Loucy (cell line): ENCODE results near the gene PIGC.
A peak's percentile ranks its signal among the peaks of the same experiment; 100 is the strongest.

Source experiments
- H2AFZ ChIP-seq: fragments of 200-600 bp; sonication (generic); 2 replicates; pipeline ENCODE4 v1.6.0; 2016; ENCODE audit warnings: antibody characterized with exemption, mild to moderate bottlenecking, low read length, moderate library complexity
- H3F3A ChIP-seq: fragments of 200-600 bp; 2 replicates; pipeline ENCODE4 v1.6.0; 2016; ENCODE audit warnings: antibody characterized with exemption, low read depth, mild to moderate bottlenecking
- H3K27me3 ChIP-seq: fragments of 200-600 bp; sonication (generic); 2 replicates; pipeline ENCODE4 v1.6.1; 2014; ENCODE audit warnings: low read length, mild to moderate bottlenecking; ENCODE audit not compliant: insufficient read depth, poor library complexity, severe bottlenecking
- H3K36me3 ChIP-seq: fragments of 200-600 bp; sonication (generic); 2 replicates; pipeline ENCODE4 v1.6.1; 2016; ENCODE audit warnings: low read length; ENCODE audit not compliant: insufficient read depth
- H3K4me1 ChIP-seq: fragments of 200-600 bp; sonication (generic); 2 replicates; pipeline ENCODE4 v1.5.1; 2014; ENCODE audit warnings: low read length, mild to moderate bottlenecking; ENCODE audit not compliant: insufficient read depth, poor library complexity, severe bottlenecking
- H3K4me2 ChIP-seq: fragments of 200-600 bp; sonication (generic); 2 replicates; pipeline ENCODE4 v1.6.0; 2014; ENCODE audit warnings: antibody characterized with exemption, low read length, low read depth, mild to moderate bottlenecking; ENCODE audit not compliant: poor library complexity, severe bottlenecking
- H3K4me3 ChIP-seq: fragments of 200-600 bp; sonication (generic); 2 replicates; pipeline ENCODE4 v1.5.1; 2014; ENCODE audit warnings: low read length, mild to moderate bottlenecking, mixed read lengths; ENCODE audit not compliant: poor library complexity, severe bottlenecking
- H3K79me2 ChIP-seq: fragments of 200-600 bp; sonication (generic); 2 replicates; pipeline ENCODE4 v1.6.1; 2014; ENCODE audit warnings: low read length; ENCODE audit not compliant: insufficient read depth
- H3K9ac ChIP-seq: fragments of 200-600 bp; sonication (generic); 2 replicates; pipeline ENCODE4 v1.6.0; 2014; ENCODE audit warnings: mild to moderate bottlenecking, low read depth, low read length, moderate library complexity; ENCODE audit not compliant: poor library complexity, severe bottlenecking
- H3K9me2 ChIP-seq: fragments of 200-600 bp; sonication (generic); replicated peaks from 2 replicates; pipeline ENCODE4 v1.6.1; 2016; ENCODE audit warnings: low read depth, low read length, mixed read lengths
- H3K9me3 ChIP-seq: fragments of 200-600 bp; sonication (generic); 2 replicates; pipeline ENCODE4 v1.6.1; 2014; ENCODE audit warnings: mild to moderate bottlenecking, antibody characterized with exemption, low read length, low read depth; ENCODE audit not compliant: insufficient read depth
- H4K20me1 ChIP-seq: fragments of 200-600 bp; sonication (generic); 2 replicates; pipeline ENCODE4 v1.6.0; 2014; ENCODE audit warnings: antibody characterized with exemption, low read length, mild to moderate bottlenecking; ENCODE audit not compliant: insufficient read depth, poor library complexity, severe bottlenecking
- EZH2phosphoT487 ChIP-seq: fragments of 200-600 bp; IDR thresholded peaks from 2 replicates; pipeline ENCODE4 v1.6.1; 2018; ENCODE audit warnings: antibody characterized with exemption, mild to moderate bottlenecking, moderate library complexity, borderline replicate concordance
- TF ChIP-seq, protein P1 (sequence below): fragments of 200-600 bp; sonication (generic); conservative IDR thresholded peaks from 2 replicates; pipeline ENCODE4 v1.5.1; 2014; ENCODE audit warnings: mild to moderate bottlenecking, antibody characterized with exemption, low read length

PIGC gene

DNA sequence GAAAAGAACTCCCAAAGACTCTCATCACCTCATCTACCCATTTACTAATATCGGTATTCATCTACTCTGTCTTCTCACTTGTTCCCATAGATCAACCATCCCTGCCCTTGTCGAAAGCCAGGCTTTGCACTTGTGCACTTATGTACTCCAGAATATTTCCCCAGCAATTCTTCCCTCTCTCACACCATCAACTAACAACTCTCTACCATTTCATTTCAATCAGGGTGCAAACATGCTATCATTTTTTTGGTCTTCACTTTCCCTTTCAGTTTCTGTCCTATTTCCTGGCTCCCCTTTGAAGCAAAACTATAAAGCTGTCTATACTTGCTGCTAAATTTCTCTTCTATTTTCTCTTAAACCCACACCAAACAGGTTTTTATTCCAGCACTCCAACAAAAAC lies 16.7 kb downstream of the PIGC start:
- H3K27me3 ChIP-seq, result no peaks in the 10 kb centered on the region
- no peak for TF ChIP-seq EZH2phosphoT487
- TF ChIP-seq, protein P1, sequence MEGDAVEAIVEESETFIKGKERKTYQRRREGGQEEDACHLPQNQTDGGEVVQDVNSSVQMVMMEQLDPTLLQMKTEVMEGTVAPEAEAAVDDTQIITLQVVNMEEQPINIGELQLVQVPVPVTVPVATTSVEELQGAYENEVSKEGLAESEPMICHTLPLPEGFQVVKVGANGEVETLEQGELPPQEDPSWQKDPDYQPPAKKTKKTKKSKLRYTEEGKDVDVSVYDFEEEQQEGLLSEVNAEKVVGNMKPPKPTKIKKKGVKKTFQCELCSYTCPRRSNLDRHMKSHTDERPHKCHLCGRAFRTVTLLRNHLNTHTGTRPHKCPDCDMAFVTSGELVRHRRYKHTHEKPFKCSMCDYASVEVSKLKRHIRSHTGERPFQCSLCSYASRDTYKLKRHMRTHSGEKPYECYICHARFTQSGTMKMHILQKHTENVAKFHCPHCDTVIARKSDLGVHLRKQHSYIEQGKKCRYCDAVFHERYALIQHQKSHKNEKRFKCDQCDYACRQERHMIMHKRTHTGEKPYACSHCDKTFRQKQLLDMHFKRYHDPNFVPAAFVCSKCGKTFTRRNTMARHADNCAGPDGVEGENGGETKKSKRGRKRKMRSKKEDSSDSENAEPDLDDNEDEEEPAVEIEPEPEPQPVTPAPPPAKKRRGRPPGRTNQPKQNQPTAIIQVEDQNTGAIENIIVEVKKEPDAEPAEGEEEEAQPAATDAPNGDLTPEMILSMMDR, result no peak
- H3K4me3 ChIP-seq, result peak overlapping the region; percentile 57
- peak overlapping the region; percentile 64 for H2AFZ ChIP-seq
- H3K36me3 ChIP-seq, result no peaks in the 10 kb centered on the region
- H3K9ac ChIP-seq, result peak overlapping the region; percentile 60
- no peaks in the 10 kb centered on the region for H3K9me3 ChIP-seq
- peaks cover 3% of the 10 kb centered on the region; the same call in 1 of the 2 replicates for H3F3A ChIP-seq
- H3K9me2 ChIP-seq, result no peaks in the 10 kb centered on the region
- no peaks in the 10 kb centered on the region; the same call in 1 of the 2 replicates for H3K79me2 ChIP-seq
- H3K4me2 ChIP-seq, result peak overlapping the region; percentile 71
- no peaks in the 10 kb centered on the region for H4K20me1 ChIP-seq
- peaks cover 47% of the 10 kb centered on the region for H3K4me1 ChIP-seq

DNA sequence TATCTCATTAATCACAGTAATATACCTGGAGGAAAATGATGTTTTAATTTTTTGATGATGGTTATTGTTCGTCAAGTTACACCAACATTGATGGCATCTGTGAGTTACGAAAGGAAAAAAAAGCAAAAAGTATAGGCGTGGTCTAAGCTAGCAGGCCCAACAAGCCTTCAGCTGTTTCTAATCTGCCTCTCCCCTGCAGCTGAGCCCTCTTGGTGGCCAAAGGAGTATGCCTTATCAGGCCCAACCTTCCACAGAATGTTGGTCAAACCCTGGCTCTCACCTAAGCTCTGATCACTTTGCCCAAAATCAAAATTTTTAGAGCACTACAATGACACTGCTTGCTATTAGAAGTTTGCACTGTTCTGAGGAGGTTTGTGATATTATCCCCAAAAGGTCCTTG lies 18.5 kb downstream of the PIGC start:
- H2AFZ ChIP-seq, result no peak overlapping the region
- no peaks in the 10 kb centered on the region for H3K36me3 ChIP-seq
- H3K79me2 ChIP-seq, result no peaks in the 10 kb centered on the region; the same call in 1 of the 2 replicates
- no peaks in the 10 kb centered on the region for H3F3A ChIP-seq
- no peaks in the 10 kb centered on the region for H3K9me3 ChIP-seq
- TF ChIP-seq, protein P1, result no peak
- TF ChIP-seq EZH2phosphoT487, result no peak
- no peak overlapping the region for H3K4me3 ChIP-seq
- no peaks in the 10 kb centered on the region for H4K20me1 ChIP-seq
- no peak overlapping the region for H3K4me2 ChIP-seq
- no peaks in the 10 kb centered on the region for H3K9me2 ChIP-seq
- no peak overlapping the region for H3K9ac ChIP-seq
- no peaks in the 10 kb centered on the region for H3K27me3 ChIP-seq
- peaks cover 30% of the 10 kb centered on the region for H3K4me1 ChIP-seq

DNA sequence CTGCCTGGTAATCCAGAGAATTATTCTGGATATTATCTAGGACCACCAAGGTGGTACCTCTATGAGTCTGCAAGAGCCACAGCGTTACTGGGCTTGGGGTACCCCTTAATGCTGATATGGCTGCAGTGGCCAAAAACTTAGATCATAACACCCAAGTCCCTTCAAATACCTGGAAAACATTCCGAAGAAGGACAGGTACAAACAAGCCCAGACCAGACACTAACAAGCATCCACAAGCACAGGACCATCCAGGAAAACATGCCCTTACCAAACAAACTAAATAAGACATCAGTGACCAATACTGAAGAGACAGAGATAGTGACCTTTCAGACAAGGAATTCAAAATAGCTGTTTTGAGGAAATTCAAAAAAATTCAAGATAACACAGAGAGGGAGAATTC lies 20.5 kb downstream of the PIGC start:
- no peaks in the 10 kb centered on the region; the same call in 1 of the 2 replicates for H3K79me2 ChIP-seq
- H3K27me3 ChIP-seq, result no peaks in the 10 kb centered on the region
- no peak for TF ChIP-seq EZH2phosphoT487
- TF ChIP-seq, protein P1, result no peak
- H3K9me3 ChIP-seq, result no peaks in the 10 kb centered on the region
- no peak overlapping the region for H3K4me3 ChIP-seq
- no peaks in the 10 kb centered on the region for H3K9me2 ChIP-seq
- H3F3A ChIP-seq, result no peaks in the 10 kb centered on the region
- H4K20me1 ChIP-seq, result no peaks in the 10 kb centered on the region
- H3K4me2 ChIP-seq, result no peak overlapping the region
- H2AFZ ChIP-seq, result no peak overlapping the region
- no peaks in the 10 kb centered on the region for H3K36me3 ChIP-seq
- peaks cover 24% of the 10 kb centered on the region for H3K4me1 ChIP-seq
- no peak overlapping the region for H3K9ac ChIP-seq
